GM18505 (cell line): ENCODE results near the gene SNX17.

ENCODE experiments used
- ATAC-seq: cut with Tn5 transposase; IDR thresholded peaks from one replicate; pipeline ENCODE4 v1.9.1; 2021; ENCODE audit not compliant: unreplicated experiment
- POLR2A ChIP-seq: IDR thresholded peaks from 4 replicates; pipeline ENCODE4 v1.6.1; 2011; ENCODE audit warnings: borderline replicate concordance; ENCODE audit not compliant: insufficient read depth, insufficient read length; ENCODE audit errors: extremely low read depth

SNX17 gene

DNA sequence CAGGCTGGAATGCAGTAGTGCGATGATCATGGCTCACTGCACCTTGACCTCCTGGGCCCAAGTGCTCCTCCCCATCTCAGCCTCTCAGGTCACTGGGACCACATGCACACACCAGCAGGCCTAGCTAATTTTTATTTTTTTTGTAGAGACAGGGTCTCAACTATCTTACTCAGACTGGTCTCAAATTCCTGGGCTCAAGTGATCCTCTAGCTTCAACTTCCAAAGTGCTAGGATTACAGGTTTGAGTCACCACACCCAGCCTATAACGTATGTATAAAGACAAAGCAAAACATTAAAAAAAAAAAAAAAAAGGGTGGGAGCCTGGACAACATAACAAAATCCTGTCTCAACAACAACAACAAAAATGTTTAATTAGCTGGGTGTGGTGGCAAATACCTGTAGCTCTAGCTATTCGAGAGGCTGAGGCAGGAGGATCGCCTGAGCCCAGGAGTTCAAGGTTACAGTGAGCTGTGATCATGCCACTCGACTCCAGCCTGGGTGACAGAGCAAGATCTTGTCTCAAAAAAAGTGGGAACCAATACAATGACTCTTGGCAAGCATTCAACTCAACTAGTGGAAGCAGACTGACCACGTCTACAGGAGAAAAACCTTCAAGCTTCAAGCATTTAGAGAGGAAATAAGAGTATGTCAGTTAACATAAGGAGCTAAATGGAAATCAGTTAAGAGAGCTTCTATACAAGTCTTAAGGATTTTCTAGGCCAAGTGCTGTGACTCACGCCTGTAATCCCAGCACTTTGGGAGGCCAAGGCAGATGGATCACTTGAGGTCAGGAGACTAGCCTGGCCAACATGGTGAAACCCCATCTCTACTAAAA, 16.4 kb upstream of the SNX17 start:
- TF ChIP-seq POLR2A: no peak
- ATAC-seq: no peak

DNA sequence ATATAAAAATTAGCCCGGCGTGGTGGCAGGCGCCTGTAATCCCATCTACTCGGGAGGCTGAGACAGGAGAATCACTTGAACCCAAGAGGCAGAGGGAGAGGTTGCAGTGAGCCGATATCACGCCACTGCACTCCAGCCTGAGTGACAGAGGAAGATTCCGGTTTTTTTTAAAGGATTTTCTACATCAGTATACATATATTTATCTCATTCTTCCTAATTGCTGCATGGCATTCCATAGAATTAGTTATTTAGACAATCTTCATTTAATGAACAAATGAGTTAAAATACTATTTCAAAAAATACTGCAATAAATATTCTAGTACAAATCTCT, 15.9 kb upstream of the SNX17 start:
- no peak for ATAC-seq
- no peak for TF ChIP-seq POLR2A

DNA sequence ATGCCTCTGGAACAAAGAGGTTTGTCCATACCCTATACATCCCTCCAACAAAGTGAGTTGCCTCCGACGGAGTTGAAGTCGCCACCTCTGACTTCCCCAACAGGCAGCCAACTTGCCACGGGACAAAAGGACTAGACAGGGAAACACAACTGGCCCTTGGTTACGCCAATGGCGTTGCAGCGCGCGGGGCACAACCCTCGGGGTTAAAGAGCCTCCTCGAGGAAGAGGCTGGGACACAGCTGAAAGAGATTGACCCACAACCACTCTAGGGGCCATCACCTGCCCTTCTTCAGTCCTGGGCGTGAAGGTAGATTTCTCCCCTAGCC, 14.4 kb upstream of the SNX17 start:
- no peak for TF ChIP-seq POLR2A
- peak; percentile 33 for ATAC-seq

DNA sequence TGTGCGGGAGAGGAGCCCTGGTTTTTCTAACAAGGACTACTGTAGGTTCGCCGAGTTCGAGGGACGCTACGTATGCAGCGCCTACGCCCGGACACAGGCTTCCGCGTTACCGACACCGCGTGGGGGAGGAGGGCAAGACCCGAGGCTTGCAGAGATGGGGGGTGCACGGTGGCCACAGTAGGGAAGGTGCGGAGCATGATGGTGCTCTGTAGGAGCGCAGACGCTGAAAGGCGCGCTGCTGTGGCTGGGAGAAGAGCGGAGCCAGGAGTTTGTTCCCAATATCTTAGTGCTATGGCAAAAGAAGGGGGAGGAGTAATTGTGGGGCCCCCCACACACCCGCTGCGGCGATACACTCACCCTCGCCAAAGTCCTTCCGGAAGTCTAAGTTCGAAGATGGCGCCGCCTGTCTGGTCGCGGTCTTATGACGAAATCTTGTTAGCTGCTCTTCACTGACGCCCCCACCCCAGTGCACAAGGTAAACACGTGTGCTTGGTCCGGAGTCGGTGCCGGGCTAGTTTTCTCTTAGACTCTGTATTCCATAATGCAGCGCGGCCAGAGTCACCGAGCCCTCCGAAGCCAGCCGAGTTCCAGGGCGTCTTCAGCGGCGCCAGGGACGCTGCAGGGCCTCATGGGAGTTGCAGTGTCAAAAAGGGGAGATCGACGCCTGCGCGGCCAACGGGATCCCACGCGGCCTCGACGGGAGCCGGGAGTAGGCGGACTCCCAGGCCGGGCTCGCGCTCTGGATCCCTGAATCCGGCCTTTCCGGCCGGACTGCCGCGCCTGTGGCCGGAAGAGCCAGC, 13.8 kb upstream of the SNX17 start, which contains the start of gene GTF3C2:
TSS of gene GTF3C2 (minus strand) at position 383 of the 800 bp plus-strand sequence. CDS start 13,210 bp downstream, outside the sequence.
- peak; percentile 66 for TF ChIP-seq POLR2A
- ATAC-seq: peak; percentile 80

DNA sequence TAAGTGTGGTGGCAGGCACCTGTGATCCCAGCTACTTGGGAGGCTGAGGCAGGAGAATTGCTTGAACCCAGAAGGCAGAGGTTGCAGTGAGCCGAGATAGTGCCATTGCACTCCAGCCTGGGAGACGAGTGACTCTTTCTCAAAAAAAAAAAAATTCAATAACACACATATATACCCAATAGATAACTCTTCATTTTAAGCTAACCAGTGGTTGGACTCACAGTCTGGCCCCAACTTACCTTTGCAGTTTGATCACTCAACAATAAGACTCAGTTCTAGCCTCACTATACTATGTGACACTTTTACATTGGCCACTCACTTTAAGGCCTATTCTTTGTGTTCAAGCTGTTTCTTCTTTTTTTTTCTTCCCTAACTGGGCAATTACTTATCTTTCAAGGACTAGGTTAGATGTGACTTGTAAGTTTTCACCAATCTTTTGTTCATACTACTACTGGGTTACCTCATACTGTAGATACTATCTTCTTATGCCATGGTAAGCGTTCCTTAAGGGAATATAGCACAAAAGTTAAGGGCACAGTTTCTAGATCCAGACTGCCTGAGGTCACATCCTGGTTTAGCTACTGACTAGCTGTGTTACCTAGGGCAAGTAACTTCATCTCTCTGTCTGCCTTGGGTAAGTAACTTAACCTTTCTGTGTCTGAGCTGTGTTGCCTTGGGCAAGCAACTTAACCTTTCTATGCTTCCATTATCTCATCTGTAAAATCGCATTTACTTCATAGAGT, 7.6 kb upstream of the SNX17 start:
- ATAC-seq: no peak

DNA sequence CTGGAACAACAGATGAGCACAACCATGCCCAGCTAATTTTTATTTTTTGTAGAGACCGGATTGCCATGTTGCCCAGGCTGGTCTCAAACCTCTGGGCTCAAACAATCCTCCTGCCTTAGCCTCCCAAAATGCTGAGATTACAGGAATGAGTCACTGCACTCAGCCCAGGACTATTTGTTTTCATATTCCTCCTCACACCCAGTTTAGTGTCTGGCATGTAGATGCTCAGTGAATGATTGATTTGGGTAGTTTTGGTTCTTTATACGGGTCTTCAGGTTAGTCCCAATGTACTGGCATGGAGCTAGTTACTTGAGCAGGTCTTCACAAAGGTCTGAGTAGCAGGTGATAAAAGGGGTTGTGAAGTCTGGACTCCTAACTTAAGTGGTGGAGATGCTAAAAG, 6.5 kb upstream of the SNX17 start:
- TF ChIP-seq POLR2A: no peak
- no peak for ATAC-seq

More for the DNA sequence above, 7.6 kb upstream of the SNX17 start:
- TF ChIP-seq POLR2A: no peak

DNA sequence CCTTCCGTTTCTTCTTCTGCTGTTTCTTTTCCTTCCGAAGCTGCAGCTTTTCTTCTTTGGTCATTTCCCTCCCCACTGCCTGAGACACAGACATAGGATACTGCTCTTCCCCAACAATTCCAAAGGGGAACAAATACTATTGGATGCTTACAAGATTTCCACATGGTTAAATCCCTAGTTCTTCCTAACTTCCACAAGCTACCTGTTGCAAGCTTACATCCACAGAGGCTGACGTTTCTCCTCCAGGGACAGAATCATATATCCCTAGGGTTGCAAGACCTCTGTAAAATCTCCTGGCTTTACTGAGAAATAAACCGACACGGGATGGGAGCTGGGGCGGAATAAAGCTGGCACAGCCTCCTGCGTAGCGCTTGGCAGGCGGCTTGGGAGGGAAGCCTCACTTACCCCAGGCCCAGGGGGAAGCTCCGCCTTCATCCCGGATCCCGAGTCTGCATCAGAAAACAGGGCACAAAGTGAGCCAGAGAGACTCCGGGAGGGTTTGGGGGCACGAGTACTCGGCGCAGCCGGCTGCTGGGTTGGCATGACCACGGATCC, 868 bp upstream of the SNX17 start:
- ATAC-seq: peak; percentile 4
- TF ChIP-seq POLR2A: no peak

DNA sequence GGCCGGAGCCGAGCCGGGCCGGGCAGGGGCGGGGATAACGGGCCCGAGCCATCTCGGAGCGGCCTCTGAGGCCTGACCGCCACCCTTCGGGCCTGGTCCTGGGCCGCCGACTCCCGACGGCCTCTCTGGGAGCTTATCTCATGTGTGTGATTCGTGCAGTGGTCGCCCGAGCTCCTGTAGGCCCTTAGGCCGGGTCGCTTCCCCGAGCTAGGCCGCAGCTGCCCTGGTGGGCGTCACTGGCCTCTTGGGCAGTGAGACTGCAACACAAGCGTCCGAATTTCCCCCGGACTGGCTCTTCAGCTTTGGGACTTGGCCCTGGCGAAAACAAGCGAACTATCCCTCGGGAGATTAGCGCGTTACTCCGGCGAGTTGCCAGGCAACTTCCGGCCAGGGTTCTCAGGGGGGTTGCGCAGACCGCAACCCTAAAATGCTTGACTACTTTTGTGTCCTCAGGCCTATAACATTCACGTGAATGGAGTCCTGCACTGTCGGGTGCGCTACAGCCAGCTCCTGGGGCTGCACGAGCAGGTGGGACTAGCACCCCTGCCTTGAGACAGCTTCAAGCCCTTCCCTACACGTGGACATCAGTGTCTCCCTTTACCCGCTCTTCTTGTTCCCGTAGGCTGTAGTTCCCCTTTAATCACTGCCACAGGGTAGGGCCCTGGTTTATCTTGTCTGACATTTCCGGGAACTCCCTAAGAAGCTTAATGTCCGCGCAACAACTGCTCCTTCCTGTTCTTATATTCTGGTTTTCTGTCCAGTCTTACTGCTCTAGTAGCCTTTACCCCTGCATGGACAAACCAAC, 602 bp downstream of the SNX17 start:
- TF ChIP-seq POLR2A: peak; percentile 60
- ATAC-seq: peak; percentile 34

DNA sequence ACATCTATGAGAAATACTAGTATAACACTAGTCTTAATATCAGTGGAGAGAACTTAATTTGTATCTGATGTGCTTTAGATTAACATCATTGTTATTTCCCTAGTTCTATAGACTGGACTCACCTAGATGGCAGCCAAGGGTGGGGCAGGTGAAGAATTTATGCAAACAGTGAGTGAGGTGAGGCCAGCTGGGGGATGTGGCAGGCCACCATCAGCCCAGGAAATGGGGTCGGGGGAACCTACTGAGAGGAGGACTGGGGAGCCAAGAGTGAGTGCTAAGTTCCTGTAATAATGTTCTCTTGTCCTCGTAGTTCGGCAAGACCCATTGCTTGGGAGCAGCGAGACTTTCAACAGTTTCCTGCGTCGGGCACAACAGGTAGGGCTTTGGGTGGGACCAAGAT, 2.5 kb downstream of the SNX17 start:
- no peak for ATAC-seq
- no peak for TF ChIP-seq POLR2A

DNA sequence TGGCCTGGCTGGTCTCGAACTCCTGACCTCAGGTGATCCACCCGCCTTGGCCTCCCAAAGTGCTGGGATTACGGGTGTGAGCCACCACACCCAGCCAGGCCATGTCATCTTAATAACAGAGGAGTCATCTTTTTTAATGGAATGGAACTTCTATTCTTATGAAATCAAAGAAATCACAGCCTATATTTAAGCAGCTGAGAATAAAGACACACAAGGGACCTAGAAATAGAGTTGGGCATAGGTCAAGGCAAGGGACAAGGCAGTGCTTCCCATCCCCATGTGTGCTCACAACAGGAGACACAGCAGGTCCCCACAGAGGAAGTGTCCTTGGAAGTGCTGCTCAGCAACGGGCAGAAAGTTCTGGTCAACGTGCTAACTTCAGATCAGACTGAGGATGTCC, 3.2 kb downstream of the SNX17 start:
- no peak for ATAC-seq
- no peak for TF ChIP-seq POLR2A

DNA sequence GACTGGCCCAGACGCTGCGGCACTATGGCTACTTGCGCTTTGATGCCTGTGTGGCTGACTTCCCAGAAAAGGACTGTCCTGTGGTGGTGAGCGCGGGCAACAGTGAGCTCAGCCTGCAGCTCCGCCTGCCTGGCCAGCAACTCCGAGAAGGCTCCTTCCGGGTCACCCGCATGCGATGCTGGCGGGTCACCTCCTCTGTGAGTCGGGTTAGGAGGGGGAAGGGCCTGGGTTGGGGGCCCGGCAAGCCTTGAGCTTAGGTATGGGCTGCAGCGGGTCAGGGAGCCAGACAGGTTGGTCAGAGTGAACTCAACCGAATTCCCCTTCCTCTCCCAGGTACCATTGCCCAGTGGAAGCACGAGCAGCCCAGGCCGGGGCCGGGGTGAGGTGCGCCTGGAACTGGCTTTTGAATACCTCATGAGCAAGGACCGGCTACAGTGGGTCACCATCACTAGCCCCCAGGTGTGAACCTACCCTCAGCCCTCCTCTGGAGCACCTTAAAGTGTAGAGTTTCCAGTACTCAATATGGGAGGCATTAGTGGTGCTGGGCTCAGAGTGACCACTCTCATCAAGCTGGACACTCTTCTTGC, 5.2 kb downstream of the SNX17 start:
- ATAC-seq: no peak
- TF ChIP-seq POLR2A: no peak
